Choroid plexus epithelial cell (primary cell): ENCODE results near the gene SDE2.

Source experiments
- DNase-seq: peaks from one replicate; pipeline ENCODE4 v3.0.0-alpha.2; 2010; ENCODE audit warnings: low read depth
- H3K4me3 ChIP-seq: 2 replicates; pipeline ENCODE4 v1.5.1; 2011; ENCODE audit warnings: low read depth, mild to moderate bottlenecking, control low read depth, low read length, moderate library complexity
- CTCF ChIP-seq: conservative IDR thresholded peaks from 2 replicates; pipeline ENCODE4 v1.5.1; 2011; ENCODE audit warnings: low read depth, mild to moderate bottlenecking, control low read depth, inconsistent platforms, low read length, moderate library complexity

SDE2 gene

GRCh38 chr1:225945564-225945963, 53.6 kb downstream of the SDE2 start:
- TF ChIP-seq CTCF, result no peak
- no peak for DNase-seq
- H3K4me3 ChIP-seq, result no peak overlapping the region

GRCh38 chr1:225944951-225945350, 54.2 kb downstream of the SDE2 start:
- no peak for DNase-seq
- TF ChIP-seq CTCF, result no peak
- no peak overlapping the region for H3K4me3 ChIP-seq

- DNase-seq, result no peak
Measured at GRCh38 chr1:225944387-225944786, 54.8 kb downstream of the SDE2 start.

DNA sequence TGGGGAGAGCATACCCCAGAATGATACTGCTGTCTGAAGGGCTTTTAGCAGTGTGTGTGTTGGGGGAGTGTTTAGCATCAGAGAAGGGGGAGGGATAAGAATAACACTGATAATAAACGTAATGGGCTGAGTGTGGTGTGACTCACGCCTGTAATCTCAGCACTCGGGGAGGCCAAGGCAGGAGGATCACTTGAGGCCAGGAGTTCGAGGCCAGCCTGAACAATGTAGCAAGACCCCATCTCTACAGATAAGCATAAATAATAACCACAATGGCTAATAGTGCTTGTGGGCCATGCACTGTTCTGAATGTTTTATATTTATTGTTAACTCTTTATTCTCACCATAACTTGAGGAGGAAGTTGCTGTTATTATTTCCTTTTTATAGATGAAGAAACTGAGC, 55.6 kb downstream of the SDE2 start:
- DNase-seq, result no peak
- TF ChIP-seq CTCF, result no peak
- H3K4me3 ChIP-seq, result no peak overlapping the region

More at GRCh38 chr1:225944387-225944786, 54.8 kb downstream of the SDE2 start:
- H3K4me3 ChIP-seq, result no peak overlapping the region
- TF ChIP-seq CTCF, result no peak

DNA sequence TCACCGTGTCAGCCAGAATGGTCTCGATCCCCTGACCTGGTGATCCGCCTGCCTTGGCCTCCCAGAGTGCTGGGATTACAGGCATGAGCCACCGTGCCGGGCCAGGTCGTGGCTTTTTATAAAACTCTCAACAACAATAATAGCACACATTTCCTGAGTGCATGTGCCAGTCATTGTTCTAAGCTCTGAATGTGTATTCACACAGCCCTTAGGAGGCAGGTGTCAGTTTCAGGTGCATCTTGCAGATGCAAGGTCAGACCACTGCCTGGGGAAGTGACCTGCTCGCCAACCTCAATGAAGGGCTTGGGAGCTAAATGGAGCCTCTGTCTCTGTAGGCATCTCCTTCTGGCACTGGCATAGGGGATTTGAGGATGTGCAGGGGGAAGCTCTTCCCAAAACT, 56.6 kb downstream of the SDE2 start:
- DNase-seq, result no peak
- no peak overlapping the region for H3K4me3 ChIP-seq
- no peak for TF ChIP-seq CTCF

GRCh38 chr1:225941942-225942222, 57.3 kb downstream of the SDE2 start:
- no peak overlapping the region for H3K4me3 ChIP-seq
- DNase-seq, result no peak
- TF ChIP-seq CTCF, result no peak

- TF ChIP-seq CTCF, result no peak
- no peak for DNase-seq
- no peak within 1 kb of the TSS for H3K4me3 ChIP-seq
Measured at GRCh38 chr1:225941187-225941941, 57.8 kb downstream of the SDE2 start, which contains the start of gene LEFTY2. Gene LEFTY2 (minus strand): TSS chr1:225941220. CDS start chr1:225941140, 80 bp downstream.
